DOHH2 (cell line): ENCODE measurements around the gene KCNG4.

Experiments
- H3F3A ChIP-seq: fragments of 200-600 bp; sonication (generic), shearing (Covaris generic); 2 replicates; pipeline ENCODE4 v1.6.0; 2016; ENCODE audit warnings: antibody characterized with exemption, mild to moderate bottlenecking; ENCODE audit not compliant: control insufficient read depth, insufficient read depth
- H3K27ac ChIP-seq: fragments of 200-600 bp; sonication (generic); 2 replicates; pipeline ENCODE4 v1.5.1; 2014; ENCODE audit warnings: low read depth, mild to moderate bottlenecking, low read length, moderate library complexity
- H3K27me3 ChIP-seq: fragments of 200-600 bp; sonication (generic); 2 replicates; pipeline ENCODE4 v1.6.1; 2014; ENCODE audit warnings: mild to moderate bottlenecking, low read length, mixed read lengths; ENCODE audit not compliant: control insufficient read depth
- H3K36me3 ChIP-seq: fragments of 200-600 bp; sonication (generic); 2 replicates; pipeline ENCODE4 v1.6.1; 2014; ENCODE audit warnings: mild to moderate bottlenecking, low read length, moderate library complexity, mixed read lengths; ENCODE audit not compliant: control insufficient read depth
- H3K4me1 ChIP-seq: fragments of 200-600 bp; sonication (generic); 2 replicates; pipeline ENCODE4 v1.6.1; 2014; ENCODE audit warnings: mild to moderate bottlenecking, low read length, mixed read lengths; ENCODE audit not compliant: control insufficient read depth
- H3K4me2 ChIP-seq: fragments of 200-600 bp; sonication (generic); 2 replicates; pipeline ENCODE4 v1.6.0; 2014; ENCODE audit warnings: mild to moderate bottlenecking, low read length, moderate library complexity
- H3K4me3 ChIP-seq: fragments of 200-600 bp; sonication (generic); 2 replicates; pipeline ENCODE4 v1.5.1; 2014; ENCODE audit warnings: mild to moderate bottlenecking, low read length, mixed read lengths
- H3K79me2 ChIP-seq: fragments of 200-600 bp; sonication (generic); 2 replicates; pipeline ENCODE4 v1.6.1; 2014; ENCODE audit warnings: mild to moderate bottlenecking, low read length, mixed read lengths; ENCODE audit not compliant: control insufficient read depth
- H3K9me2 ChIP-seq: fragments of 200-600 bp; sonication (generic); replicated peaks from 2 replicates; pipeline ENCODE4 v1.6.1; 2014; ENCODE audit warnings: mild to moderate bottlenecking, low read length, mixed read lengths; ENCODE audit not compliant: control insufficient read depth
- H3K9me3 ChIP-seq: fragments of 200-600 bp; sonication (generic); 2 replicates; pipeline ENCODE4 v1.6.1; 2014; ENCODE audit warnings: antibody characterized with exemption, low read length, mixed read lengths; ENCODE audit not compliant: control insufficient read depth, insufficient read depth
- H4K20me1 ChIP-seq: fragments of 200-600 bp; sonication (generic); 2 replicates; pipeline ENCODE4 v1.6.0; 2014; ENCODE audit warnings: low read depth, mild to moderate bottlenecking, antibody characterized with exemption, low read length, moderate library complexity; ENCODE audit not compliant: control insufficient read depth, insufficient read depth
- CTCF ChIP-seq: fragments of 200-600 bp; sonication (generic); IDR thresholded peaks from one replicate; pipeline ENCODE4 v1.5.1; 2014; ENCODE audit warnings: antibody characterized with exemption, mild to moderate bottlenecking, low read depth, low read length; ENCODE audit not compliant: poor library complexity, severe bottlenecking
- EZH2phosphoT487 ChIP-seq: fragments of 200-600 bp; sonication (generic); IDR thresholded peaks from 2 replicates; pipeline ENCODE4 v1.6.1; 2017; ENCODE audit warnings: borderline replicate concordance, mild to moderate bottlenecking, antibody characterized with exemption, low read length, moderate library complexity, mixed read lengths

KCNG4 gene

GRCh38 chr16:84232060-84232459 lies 7.8 kb downstream of the KCNG4 start:
- no peak overlapping the region for H3K4me2 ChIP-seq
- H3K27ac ChIP-seq, result no peak overlapping the region
- H3K4me1 ChIP-seq, result no peaks in the 10 kb centered on the region
- no peaks in the 10 kb centered on the region for H3K9me2 ChIP-seq
- TF ChIP-seq CTCF, result no peak
- TF ChIP-seq EZH2phosphoT487, result no peak
- no peaks in the 10 kb centered on the region for H3K36me3 ChIP-seq
- H4K20me1 ChIP-seq, result no peaks in the 10 kb centered on the region
- no peak overlapping the region for H3K4me3 ChIP-seq
- no peaks in the 10 kb centered on the region for H3K27me3 ChIP-seq
- H3K79me2 ChIP-seq, result no peaks in the 10 kb centered on the region
- H3F3A ChIP-seq, result no peaks in the 10 kb centered on the region
- H3K9me3 ChIP-seq, result no peaks in the 10 kb centered on the region

GRCh38 chr16:84229471-84229870 lies 10.3 kb downstream of the KCNG4 start:
- Histone ChIP-seq H3K79me2 (no peaks in the 10 kb centered on the region), H3K4me2 (no peak overlapping the region), H3K4me3 (no peak overlapping the region), H3K27me3 (no peaks in the 10 kb centered on the region), H3K9me3 (no peaks in the 10 kb centered on the region), H3F3A (no peaks in the 10 kb centered on the region), H4K20me1 (no peaks in the 10 kb centered on the region), H3K36me3 (no peaks in the 10 kb centered on the region), H3K27ac (no peak overlapping the region), H3K9me2 (no peaks in the 10 kb centered on the region), H3K4me1 (no peaks in the 10 kb centered on the region)
- TF ChIP-seq CTCF, result no peak
- TF ChIP-seq EZH2phosphoT487, result no peak

- Histone ChIP-seq H3K4me2 (no peak overlapping the region), H3K4me3 (no peak overlapping the region)
Observed at GRCh38 chr16:84228256-84228838, 11.5 kb downstream of the KCNG4 start.

More at GRCh38 chr16:84228256-84228838, 11.5 kb downstream of the KCNG4 start:
- Histone ChIP-seq H3K9me2 (no peaks in the 10 kb centered on the region), H3K79me2 (no peaks in the 10 kb centered on the region), H3F3A (no peaks in the 10 kb centered on the region), H3K27ac (no peak overlapping the region), H4K20me1 (no peaks in the 10 kb centered on the region), H3K27me3 (no peaks in the 10 kb centered on the region), H3K4me1 (no peaks in the 10 kb centered on the region), H3K36me3 (no peaks in the 10 kb centered on the region), H3K9me3 (no peaks in the 10 kb centered on the region)
- TF ChIP-seq EZH2phosphoT487 (no peak), CTCF (no peak)
